Fibroblast of gingiva (primary cell): ENCODE data around the gene FAM187B.
"Not testable (repeated sequence)": the region's sequence is repeated elsewhere in the genome, so short reads cannot be mapped to it uniquely, and the experiment has no call there.

Experiments
- DNase-seq: peaks from one replicate; pipeline ENCODE4 v3.0.0-alpha.2; 2011; ENCODE audit warnings: low read depth

The FAM187B gene

GRCh38 chr19:35213663-35214632 lies 14.6 kb downstream of the FAM187B start:
- peak; percentile 46 for DNase-seq

GRCh38 chr19:35212241-35212640 lies 16.3 kb downstream of the FAM187B start:
- DNase-seq, result no peak

GRCh38 chr19:35211545-35212230 lies 16.9 kb downstream of the FAM187B start:
- no peak for DNase-seq

- DNase-seq, result no peak
These were observed 18.9 kb downstream of the FAM187B start for GRCh38 chr19:35209646-35210045.

- DNase-seq, result no peak
These were observed 20.4 kb downstream of the FAM187B start for GRCh38 chr19:35208121-35208520.

GRCh38 chr19:35207391-35207871 lies 21.1 kb downstream of the FAM187B start:
- no peak for DNase-seq

GRCh38 chr19:35206855-35207254 lies 21.7 kb downstream of the FAM187B start:
- DNase-seq, result no peak

- DNase-seq, result no peak
These were observed 22.2 kb downstream of the FAM187B start for GRCh38 chr19:35206379-35206778.

- DNase-seq, result no peak
These were observed 22.7 kb downstream of the FAM187B start for GRCh38 chr19:35205733-35206323.

- DNase-seq, result no peak
These were observed 23.5 kb downstream of the FAM187B start for GRCh38 chr19:35204799-35205732.

- DNase-seq, result no peak
These were observed 25.5 kb downstream of the FAM187B start for GRCh38 chr19:35202722-35203688.

GRCh38 chr19:35199481-35199880 lies 29.1 kb downstream of the FAM187B start:
- DNase-seq, result no peak

- not testable (repeated sequence) for DNase-seq
These were observed 31.7 kb downstream of the FAM187B start for GRCh38 chr19:35196861-35197260.

- peak; percentile 25 for DNase-seq
These were observed 32.7 kb downstream of the FAM187B start for GRCh38 chr19:35195830-35196229.

GRCh38 chr19:35194012-35194984 lies 34.2 kb downstream of the FAM187B start:
- DNase-seq, result no peak

GRCh38 chr19:35184884-35185283 lies 43.7 kb downstream of the FAM187B start:
- no peak for DNase-seq

- DNase-seq, result no peak
These were observed 44.3 kb downstream of the FAM187B start for GRCh38 chr19:35184267-35184666.

GRCh38 chr19:35181387-35181786 lies 47.2 kb downstream of the FAM187B start:
- DNase-seq, result no peak

- DNase-seq, result no peak
These were observed 48.7 kb downstream of the FAM187B start for GRCh38 chr19:35179830-35180229.
